Natural killer cell (primary cell): Measurements from ENCODE around the gene SRCIN1. TPM values are rescaled to one million over a fixed set of nuclear protein-coding genes. Genes with fewer than 3 reads are reported as not detected.

ENCODE experiments used
- ATAC-seq, 3 donors: fragments of 150-1000 bp in 2 of 3; fragments of 200-7000 bp in 1 of 3; cut with Tn5 transposase; 1 replicate in 1 of 3; 2 replicates in 2 of 3; pipeline ENCODE4 v1.10.0; 2021; ENCODE audit warnings: mild to moderate bottlenecking in 2 of 3, moderate library complexity in 2 of 3
- DNase-seq, 2 donors: peaks; one replicate each; pipeline versions ENCODE4 v3.0.0 to v3.0.0-alpha.2; 2013 to 2021; ENCODE audit warnings: mixed read lengths in 1 of 2
- H3K27ac ChIP-seq: one replicate; pipeline ENCODE4 v1.5.1; 2013; ENCODE audit warnings: mild to moderate bottlenecking, low read length
- H3K27me3 ChIP-seq: one replicate; pipeline ENCODE4 v1.6.1; 2013; ENCODE audit warnings: low read length; ENCODE audit not compliant: control insufficient read depth, insufficient read depth
- H3K36me3 ChIP-seq: one replicate; pipeline ENCODE4 v1.6.1; 2013; ENCODE audit warnings: low read length; ENCODE audit not compliant: control insufficient read depth, insufficient read depth
- H3K4me1 ChIP-seq: one replicate; pipeline ENCODE4 v1.6.1; 2013; ENCODE audit warnings: low read length; ENCODE audit not compliant: control insufficient read depth, insufficient read depth
- H3K4me3 ChIP-seq: one replicate; pipeline ENCODE4 v1.5.1; 2013; ENCODE audit warnings: low read length
- H3K9me3 ChIP-seq: one replicate; pipeline ENCODE4 v1.6.1; 2013; ENCODE audit warnings: low read length; ENCODE audit not compliant: control insufficient read depth, insufficient read depth
- H3K27ac Mint-ChIP-seq, 2 donors: one replicate each; pipeline ENCODE4 v1.8.0; 2022; ENCODE audit warnings: mild to moderate bottlenecking in 2 of 2, mixed read lengths in 2 of 2, moderate library complexity in 1 of 2
- H3K27me3 Mint-ChIP-seq, 2 donors: one replicate each; pipeline ENCODE4 v1.8.0; 2022; ENCODE audit warnings: low read depth in 2 of 2, mixed read lengths in 2 of 2
- H3K36me3 Mint-ChIP-seq: one replicate; pipeline ENCODE4 v1.8.0; 2022; ENCODE audit warnings: mixed read lengths
- H3K4me1 Mint-ChIP-seq, 2 donors: one replicate each; pipeline ENCODE4 v1.8.0; 2022; ENCODE audit warnings: mixed read lengths in 2 of 2
- H3K4me3 Mint-ChIP-seq: one replicate; pipeline ENCODE4 v1.8.0; 2022; ENCODE audit warnings: mild to moderate bottlenecking, moderate library complexity, mixed read lengths
- H3K9me3 Mint-ChIP-seq, 2 donors: one replicate each; pipeline ENCODE4 v1.8.0; 2022; ENCODE audit warnings: mixed read lengths in 2 of 2
- WGBS: methylation state at CpG from one replicate; pipeline ENCODE4 v1.1.7; 2013; ENCODE audit warnings: missing lambda C conversion rate; ENCODE audit not compliant: insufficient coverage; 5-methylcytosine and 5-hydroxymethylcytosine counted together
- intact Hi-C: fragments of 100-400 bp; cut with micrococcal nuclease; formaldehyde crosslinking; loops from one replicate; pipeline ENCODE4 v1.14.2; 2022
- total RNA-seq, 4 donors: library from RNA; stranded (reverse); fragments of 120-200 nt in 1 of 4; gene quantifications; one replicate each; pipeline versions ENCODE4 v1.2.3 to v1.2.4, GENCODE V29; 2013 to 2022
- TF ChIP-seq, protein P1 (sequence below): fragments of 200-600 bp; IDR thresholded peaks from one replicate; pipeline ENCODE4 v1.8.0; 2022; ENCODE audit warnings: antibody characterized with exemption

The SRCIN1 gene
- total RNA-seq, 3 donors from 2014 or later (not counting 1 experiment from before 2014, with no cell fraction given): 0.28 to 0.50 TPM; not detected in 1

DNA sequence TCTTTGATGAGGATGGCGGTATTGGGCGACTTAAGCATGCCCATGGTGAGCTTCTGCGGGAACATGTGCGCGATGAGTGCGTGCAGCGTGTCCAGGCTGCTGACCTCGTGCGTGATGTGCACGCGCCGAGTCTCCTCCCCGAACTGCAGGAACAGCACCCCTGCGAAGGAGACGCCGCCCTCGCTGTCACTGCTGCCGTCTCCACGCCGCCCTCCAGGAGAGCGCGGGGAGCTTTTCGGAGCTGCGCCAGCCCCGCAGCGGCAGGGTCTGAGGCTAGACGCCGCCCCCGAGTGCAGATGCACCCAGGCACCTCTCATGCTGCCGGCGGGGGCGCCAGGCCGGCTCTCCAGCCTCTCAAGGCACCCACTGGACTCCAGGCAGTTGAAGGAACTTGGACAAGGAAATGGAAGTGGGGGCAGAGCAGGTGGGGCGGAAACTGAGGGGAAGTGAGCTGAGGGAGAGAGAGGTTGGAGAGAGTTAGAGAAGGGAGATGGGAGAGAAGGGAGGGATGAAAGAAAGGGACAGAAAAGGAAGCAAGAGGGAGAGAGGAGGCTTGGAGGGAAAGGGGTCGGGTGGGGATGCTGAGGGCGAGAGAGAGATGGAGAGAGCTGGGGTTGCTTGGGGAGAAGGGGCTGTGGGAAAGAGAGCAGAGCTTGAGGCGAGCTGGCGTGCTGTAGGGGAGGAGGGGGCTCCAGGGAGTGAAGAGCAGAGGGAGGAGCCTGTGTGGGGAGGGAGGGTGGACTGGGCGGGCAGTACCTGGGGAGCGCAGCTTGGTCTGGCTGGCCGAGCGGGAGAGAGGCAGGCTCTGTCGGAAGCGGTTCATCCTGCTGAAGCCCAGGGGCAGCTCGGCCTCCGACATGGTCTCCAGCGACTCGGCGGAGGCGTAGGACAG, 42.1 kb downstream of the SRCIN1 start:
- no peak for ATAC-seq
- peak in 1 of 2 donors; percentile 35 for DNase-seq
- Mint-ChIP-seq H3K27me3 (peaks cover 49 to 65% of the 10 kb centered on the region in 2 donors), H3K4me1 (peaks cover 15 to 31% of the 10 kb centered on the region in 2 donors), H3K36me3 (no peaks in the 10 kb centered on the region), H3K4me3 (peak overlapping the region; percentile 52), H3K9me3 (no peaks in the 10 kb centered on the region), H3K27ac (no peak overlapping the region)
- 7% methylated on average over 50 of the region's 50 CpGs for WGBS
- intact Hi-C loops: no loop called here
- Histone ChIP-seq H3K9me3 (no peaks in the 10 kb centered on the region), H3K27ac (no peak overlapping the region), H3K4me1 (peaks cover 44% of the 10 kb centered on the region), H3K27me3 (peaks cover 57% of the 10 kb centered on the region), H3K36me3 (no peaks in the 10 kb centered on the region), H3K4me3 (no peak overlapping the region)
- TF ChIP-seq, protein P1, sequence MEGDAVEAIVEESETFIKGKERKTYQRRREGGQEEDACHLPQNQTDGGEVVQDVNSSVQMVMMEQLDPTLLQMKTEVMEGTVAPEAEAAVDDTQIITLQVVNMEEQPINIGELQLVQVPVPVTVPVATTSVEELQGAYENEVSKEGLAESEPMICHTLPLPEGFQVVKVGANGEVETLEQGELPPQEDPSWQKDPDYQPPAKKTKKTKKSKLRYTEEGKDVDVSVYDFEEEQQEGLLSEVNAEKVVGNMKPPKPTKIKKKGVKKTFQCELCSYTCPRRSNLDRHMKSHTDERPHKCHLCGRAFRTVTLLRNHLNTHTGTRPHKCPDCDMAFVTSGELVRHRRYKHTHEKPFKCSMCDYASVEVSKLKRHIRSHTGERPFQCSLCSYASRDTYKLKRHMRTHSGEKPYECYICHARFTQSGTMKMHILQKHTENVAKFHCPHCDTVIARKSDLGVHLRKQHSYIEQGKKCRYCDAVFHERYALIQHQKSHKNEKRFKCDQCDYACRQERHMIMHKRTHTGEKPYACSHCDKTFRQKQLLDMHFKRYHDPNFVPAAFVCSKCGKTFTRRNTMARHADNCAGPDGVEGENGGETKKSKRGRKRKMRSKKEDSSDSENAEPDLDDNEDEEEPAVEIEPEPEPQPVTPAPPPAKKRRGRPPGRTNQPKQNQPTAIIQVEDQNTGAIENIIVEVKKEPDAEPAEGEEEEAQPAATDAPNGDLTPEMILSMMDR: no peak

DNA sequence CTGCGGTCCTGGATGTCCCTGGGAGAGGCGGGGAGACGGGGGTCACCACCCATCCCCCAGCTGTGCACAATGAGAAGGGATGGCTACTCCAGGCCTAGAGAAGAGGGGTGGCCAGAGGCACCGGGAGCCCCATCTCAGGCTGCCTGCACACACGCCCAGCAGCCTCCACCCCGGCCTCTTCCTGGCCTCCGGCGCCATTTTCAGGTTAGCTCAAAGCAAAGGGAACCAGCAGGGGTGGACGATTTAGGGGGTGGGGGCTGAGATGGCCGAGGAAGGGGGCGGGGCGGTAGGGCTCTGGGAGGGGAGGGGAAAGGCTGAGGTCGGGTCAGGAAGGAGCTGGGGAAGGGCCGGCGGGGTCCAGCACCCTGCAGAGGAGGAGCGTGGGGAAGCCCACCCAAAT, 42.8 kb downstream of the SRCIN1 start:
- H3K4me3 Mint-ChIP-seq: peak overlapping the region; percentile 31
- H3K27ac Mint-ChIP-seq: no peak overlapping the region
- peaks cover 57% of the 10 kb centered on the region for H3K27me3 ChIP-seq
- no peaks in the 10 kb centered on the region for H3K9me3 ChIP-seq
- DNase-seq: no peak
- ATAC-seq: no peak
- no peak overlapping the region for H3K4me3 ChIP-seq
- 11% methylated on average over 16 of the region's 16 CpGs for WGBS
- H3K27me3 Mint-ChIP-seq: peaks cover 41 to 58% of the 10 kb centered on the region in 2 donors
- intact Hi-C loops: no loop called here
- peaks cover 50% of the 10 kb centered on the region for H3K4me1 ChIP-seq
- no peaks in the 10 kb centered on the region for H3K36me3 Mint-ChIP-seq
- peaks cover 17 to 38% of the 10 kb centered on the region in 2 donors for H3K4me1 Mint-ChIP-seq
- H3K36me3 ChIP-seq: no peaks in the 10 kb centered on the region
- H3K27ac ChIP-seq: no peak overlapping the region
- H3K9me3 Mint-ChIP-seq: no peaks in the 10 kb centered on the region
- TF ChIP-seq, protein P1: no peak

GRCh38 chr17:38562215-38562569, 43.6 kb downstream of the SRCIN1 start:
- Mint-ChIP-seq H3K4me3 (no peak overlapping the region), H3K9me3 (no peaks in the 10 kb centered on the region), H3K27ac (no peak overlapping the region), H3K4me1 (peaks cover 17 to 38% of the 10 kb centered on the region in 2 donors), H3K36me3 (no peaks in the 10 kb centered on the region), H3K27me3 (peaks cover 36 to 53% of the 10 kb centered on the region in 2 donors)
- no peaks in the 10 kb centered on the region for H3K9me3 ChIP-seq
- H3K4me3 ChIP-seq: no peak overlapping the region
- 9% methylated on average over 23 of the region's 23 CpGs for WGBS
- no peak overlapping the region for H3K27ac ChIP-seq
- intact Hi-C loops: no loop called here
- DNase-seq (no peak), ATAC-seq (no peak)
- H3K27me3 ChIP-seq: peaks cover 54% of the 10 kb centered on the region
- no peaks in the 10 kb centered on the region for H3K36me3 ChIP-seq
- peaks cover 55% of the 10 kb centered on the region for H3K4me1 ChIP-seq
- TF ChIP-seq, protein P1: no peak
